Psoas muscle (tissue), 8 donors: ENCODE measurements around the gene SORBS1. TPM values are rescaled to one million over a fixed set of nuclear protein-coding genes. Genes with fewer than 3 reads are reported as not detected.

Experiments used
- ATAC-seq, 4 donors: fragments of 200-7000 bp; cut with Tn5 transposase; one replicate each; pipeline ENCODE4 v1.9.1; 2020; ENCODE audit warnings: moderate library complexity in 3 of 4, mild to moderate bottlenecking in 2 of 4
- DNase-seq, 2 donors: peaks; one replicate each; pipeline ENCODE4 v3.0.0-alpha.2; 2020
- H3K27ac ChIP-seq: fragments of 200-600 bp; one replicate; pipeline ENCODE4 v1.8.0; 2022
- H3K27me3 ChIP-seq, 3 donors: fragments of 200-600 bp in 1 of 3; one replicate each; pipeline versions ENCODE4 v1.6.1 to v1.8.0; 2013 to 2022; ENCODE audit warnings: low read length in 2 of 3, mild to moderate bottlenecking in 2 of 3, moderate library complexity in 1 of 3; ENCODE audit not compliant: insufficient read depth in 3 of 3
- H3K36me3 ChIP-seq, 2 donors: fragments of 200-600 bp in 1 of 2; one replicate each; pipeline versions ENCODE4 v1.6.1 to v1.8.0; 2013 to 2022; ENCODE audit warnings: low read depth in 1 of 2, mild to moderate bottlenecking in 1 of 2, moderate library complexity in 1 of 2; ENCODE audit not compliant: insufficient read depth in 1 of 2
- H3K4me1 ChIP-seq: fragments of 200-600 bp; one replicate; pipeline ENCODE4 v1.8.0; 2022
- H3K4me3 ChIP-seq: fragments of 200-600 bp; one replicate; pipeline ENCODE4 v1.8.0; 2022; ENCODE audit warnings: mild to moderate bottlenecking
- H3K9me3 ChIP-seq: fragments of 200-600 bp; one replicate; pipeline ENCODE4 v1.8.0; 2022
- WGBS, 3 donors: extraction: QIAGEN DNeasy Blood & Tissue Kit; methylation state at CpG; one replicate each; pipeline versions ENCODE4 v1.1.6 to v1.1.7; 2013; 5-methylcytosine and 5-hydroxymethylcytosine counted together
- intact Hi-C, 2 donors: fragments of 100-400 bp; cut with DNase I; formaldehyde crosslinking; loops; one replicate each; pipeline versions ENCODE4 v1.11.0 to v1.14.2; 2022
- polyA plus RNA-seq, 3 donors: library from polyadenylated mRNA; stranded (reverse); fragments of 200-250 nt; gene quantifications; one replicate each; pipeline ENCODE4 v1.2.3, GENCODE V29; 2013
- total RNA-seq, 4 donors: library from RNA; stranded (reverse); fragmentation: NEBNext Ultra II Directional in 2 of 4; extraction: Animal tissue kit (Norgen Biotek cat#: 25700) in 2 of 4; gene quantifications; one replicate each; pipeline versions ENCODE4 v1.2.1 to v1.2.4, GENCODE V29; 2021 to 2023
- TF ChIP-seq, protein P1 (sequence below): fragments of 200-600 bp; IDR thresholded peaks from one replicate; pipeline ENCODE4 v1.8.0; 2022; ENCODE audit warnings: antibody characterized with exemption
- donor health status: healthy with polysubstance abuse.
- donor health status: DM: no; HTN: no; CAD: no; lungs with moderate emphysema.
- donor health status: Bipolar disorder and iron deficiency.
- donor health status: healthy.
- donor health status: DM: yes; HTN: yes; CAD: no.
- donor health status: DM: no; HTN: no; CAD: no.
- donor health status: DM: no; HTN: no; CAD: no.
- donor health status: DM: yes; HTN: yes; CAD: no.

SORBS1 gene
- total and polyA plus RNA-seq, 7 donors, result 17.3 to 306 (median 145) TPM

DNA sequence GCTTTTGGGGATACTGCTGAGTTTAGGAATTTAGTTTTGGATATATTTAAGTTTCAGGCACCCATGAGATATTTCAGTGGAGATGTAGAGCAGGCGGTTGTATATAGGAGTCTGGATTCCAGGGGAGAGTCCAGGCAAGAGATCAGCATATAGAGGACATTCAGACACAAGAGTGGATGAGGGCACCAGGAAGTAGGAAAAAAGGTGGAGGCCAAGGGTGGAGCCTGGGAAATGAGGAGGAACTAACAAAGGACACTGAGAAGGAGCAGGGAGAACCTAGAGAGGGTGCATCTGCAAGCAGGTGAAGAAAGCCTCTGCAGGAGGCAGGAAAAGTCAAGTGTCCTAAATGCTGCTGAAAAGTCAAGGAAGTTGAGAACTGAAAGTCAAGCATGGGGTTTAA, 257.2 kb downstream of the SORBS1 start:
- Histone ChIP-seq H3K4me1 (peaks cover 9% of the 10 kb centered on the region), H3K4me3 (no peak overlapping the region)

DNA sequence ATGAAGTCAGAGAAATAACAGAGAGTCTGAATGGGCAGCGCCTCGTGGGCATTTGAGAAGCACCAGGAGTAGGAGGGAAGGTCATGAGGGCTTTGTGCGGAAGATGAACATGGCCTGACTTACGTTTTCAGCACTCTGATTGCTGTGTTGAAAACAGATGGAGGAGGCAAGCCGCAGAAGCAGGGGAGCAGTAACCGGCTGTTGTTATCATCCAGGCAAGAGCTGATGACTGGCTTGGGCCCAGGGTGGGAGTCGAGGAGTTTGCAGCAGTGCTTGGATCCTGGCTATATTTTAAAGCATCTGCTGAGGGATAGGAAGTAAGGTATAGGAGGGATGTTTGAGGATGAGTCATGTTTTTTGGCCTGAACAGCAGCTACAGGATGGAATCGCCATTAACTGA, 257.6 kb downstream of the SORBS1 start:
- Histone ChIP-seq H3K36me3 (no peaks in the 10 kb centered on the region), H3K4me3 (no peak overlapping the region), H3K4me1 (peaks cover 5% of the 10 kb centered on the region), H3K27ac (no peak overlapping the region), H3K27me3 (no peaks in the 10 kb centered on the region), H3K9me3 (no peaks in the 10 kb centered on the region)
- 69 to 72% (median 71%) methylated on average over 8 of the region's 8 CpGs for WGBS, 3 donors
- intact Hi-C loops, result no loop called here
- no peak for ATAC-seq
- TF ChIP-seq, protein P1, sequence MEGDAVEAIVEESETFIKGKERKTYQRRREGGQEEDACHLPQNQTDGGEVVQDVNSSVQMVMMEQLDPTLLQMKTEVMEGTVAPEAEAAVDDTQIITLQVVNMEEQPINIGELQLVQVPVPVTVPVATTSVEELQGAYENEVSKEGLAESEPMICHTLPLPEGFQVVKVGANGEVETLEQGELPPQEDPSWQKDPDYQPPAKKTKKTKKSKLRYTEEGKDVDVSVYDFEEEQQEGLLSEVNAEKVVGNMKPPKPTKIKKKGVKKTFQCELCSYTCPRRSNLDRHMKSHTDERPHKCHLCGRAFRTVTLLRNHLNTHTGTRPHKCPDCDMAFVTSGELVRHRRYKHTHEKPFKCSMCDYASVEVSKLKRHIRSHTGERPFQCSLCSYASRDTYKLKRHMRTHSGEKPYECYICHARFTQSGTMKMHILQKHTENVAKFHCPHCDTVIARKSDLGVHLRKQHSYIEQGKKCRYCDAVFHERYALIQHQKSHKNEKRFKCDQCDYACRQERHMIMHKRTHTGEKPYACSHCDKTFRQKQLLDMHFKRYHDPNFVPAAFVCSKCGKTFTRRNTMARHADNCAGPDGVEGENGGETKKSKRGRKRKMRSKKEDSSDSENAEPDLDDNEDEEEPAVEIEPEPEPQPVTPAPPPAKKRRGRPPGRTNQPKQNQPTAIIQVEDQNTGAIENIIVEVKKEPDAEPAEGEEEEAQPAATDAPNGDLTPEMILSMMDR, result no peak
- no peak for DNase-seq

More for the DNA sequence above, 257.2 kb downstream of the SORBS1 start:
- Histone ChIP-seq H3K27me3 (no peaks in the 10 kb centered on the region), H3K36me3 (no peaks in the 10 kb centered on the region), H3K9me3 (no peaks in the 10 kb centered on the region), H3K27ac (no peak overlapping the region)
- intact Hi-C loops, result no loop called here
- TF ChIP-seq, protein P1, result no peak
- ATAC-seq (no peak), DNase-seq (no peak)
- 94 to 97% (median 96%) methylated on average over 1 of the region's 1 CpG for WGBS, 3 donors

DNA sequence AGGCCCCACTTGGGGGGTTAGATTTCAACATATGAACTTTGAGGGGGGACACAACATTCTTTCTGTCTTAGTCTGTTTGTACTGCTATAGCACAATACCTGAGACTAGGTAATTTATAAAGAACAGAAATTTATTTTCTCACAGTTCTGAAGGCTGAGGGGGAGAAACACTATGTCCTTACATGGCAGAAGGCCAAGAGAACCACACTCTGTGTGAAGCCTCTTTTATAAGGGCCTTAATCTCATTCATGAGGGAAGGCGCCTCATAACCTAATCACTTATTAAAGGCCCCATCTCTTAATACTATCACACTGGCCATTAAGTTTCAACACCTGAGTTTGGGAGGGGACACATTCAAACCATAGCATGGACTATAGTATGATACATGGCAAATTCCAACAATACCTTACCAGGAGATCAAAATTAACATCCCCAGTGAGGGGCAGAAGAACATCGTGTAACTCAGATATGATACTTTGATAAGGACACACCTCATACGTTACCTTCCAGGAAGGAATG, 261.1 kb downstream of the SORBS1 start:
- ATAC-seq (no peak), DNase-seq (no peak)
- no peaks in the 10 kb centered on the region for H3K27me3 ChIP-seq
- H3K4me1 ChIP-seq, result peaks cover under 1% of the 10 kb centered on the region
- no peak overlapping the region for H3K27ac ChIP-seq
- H3K4me3 ChIP-seq, result no peak overlapping the region
- H3K9me3 ChIP-seq, result no peaks in the 10 kb centered on the region
- WGBS, 3 donors, result 89 to 91% (median 90%) methylated on average over 3 of the region's 3 CpGs
- intact Hi-C loops, result no loop called here
- H3K36me3 ChIP-seq, result no peaks in the 10 kb centered on the region
- TF ChIP-seq, protein P1, result no peak

DNA sequence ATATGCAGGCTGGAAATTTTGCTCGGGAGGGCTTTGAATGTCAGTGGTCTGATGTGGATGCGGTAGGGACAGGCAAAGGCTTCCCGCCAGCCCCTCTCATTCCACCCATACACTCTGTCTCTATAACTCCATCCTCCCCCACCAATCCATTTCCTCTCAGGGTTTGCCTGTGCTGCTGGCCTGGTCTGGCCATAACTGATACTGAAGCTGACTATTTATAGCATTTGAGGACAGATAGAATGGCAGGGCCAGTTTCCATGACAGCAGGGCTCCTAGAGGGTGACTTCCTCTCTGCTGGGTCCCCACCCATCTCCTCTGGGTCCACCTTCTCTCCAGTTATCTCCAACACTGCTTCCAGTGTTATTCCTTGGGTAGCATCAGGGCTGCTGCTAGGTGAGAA, 263.8 kb downstream of the SORBS1 start:
- no peak for DNase-seq
- 88 to 97% (median 95%) methylated on average over 3 of the region's 3 CpGs for WGBS, 3 donors
- intact Hi-C loops, result no loop called here
- ATAC-seq, result no peak
- TF ChIP-seq, protein P1, result no peak
- Histone ChIP-seq H3K4me1 (peaks cover 5% of the 10 kb centered on the region), H3K27me3 (no peaks in the 10 kb centered on the region), H3K9me3 (no peaks in the 10 kb centered on the region), H3K36me3 (no peaks in the 10 kb centered on the region), H3K27ac (no peak overlapping the region), H3K4me3 (no peak overlapping the region)

DNA sequence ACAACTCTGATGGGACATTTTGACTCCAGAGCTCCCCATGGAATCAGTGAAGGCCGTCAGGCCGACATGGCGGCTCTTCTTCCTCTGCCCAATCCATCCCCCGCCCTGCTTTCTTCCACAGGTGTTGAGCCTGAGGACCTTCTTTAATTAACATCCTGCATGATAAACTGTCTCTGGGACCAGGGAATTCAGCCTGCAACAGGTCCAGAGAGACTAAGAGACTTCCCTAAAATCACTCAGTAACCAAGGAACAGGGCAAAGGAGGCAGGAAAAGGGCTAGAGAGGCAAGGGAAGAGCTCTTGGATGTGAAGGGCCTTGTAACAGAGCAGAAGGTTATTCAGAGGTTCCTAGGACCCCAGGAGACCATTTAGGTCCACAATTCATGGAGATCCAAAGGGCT, 264.4 kb downstream of the SORBS1 start:
- Histone ChIP-seq H3K4me3 (no peak overlapping the region), H3K27ac (no peak overlapping the region), H3K4me1 (peaks cover 5% of the 10 kb centered on the region), H3K36me3 (no peaks in the 10 kb centered on the region), H3K27me3 (no peaks in the 10 kb centered on the region), H3K9me3 (no peaks in the 10 kb centered on the region)
- DNase-seq, result no peak
- TF ChIP-seq, protein P1, result no peak
- ATAC-seq, result no peak
- WGBS, 3 donors, result 93 to 100% (median 95%) methylated on average over 4 of the region's 4 CpGs
- intact Hi-C loops, result no loop called here
